GM12878 (cell line): Measurements from ENCODE around the gene GLB1L. TPM values are rescaled to one million over a fixed set of nuclear protein-coding genes. Genes with fewer than 3 reads are reported as not detected.
A peak's percentile ranks its signal among the peaks of the same experiment; 100 is the strongest.

ENCODE experiments used
- ATAC-seq: fragments of 200-7000 bp; cut with Tn5 transposase; 3 replicates; pipeline ENCODE4 v1.9.1; 2020; ENCODE audit warnings: mild to moderate bottlenecking, moderate library complexity
- BruUV-seq: library from RNA; stranded (reverse); fragments of 400-500 nt; replicated peaks from 2 replicates; lab custom pipeline; 2021; lab: Mats Ljungman, UMichigan
- CTCF ChIA-PET: fragments of 300-600 bp; sonication (Branson Sonifier 250); formaldehyde crosslinking; extraction: SDS; loops from one replicate; lab custom pipeline; 2021; ENCODE audit warnings: inconsistent platforms; lab: Yijun Ruan, JAX
- POLR2A ChIA-PET: fragments of 350-600 bp; formaldehyde crosslinking; extraction: SDS; loops from one replicate; lab custom pipeline; 2021; ENCODE audit warnings: inconsistent platforms; lab: Charles Lee
- RAD21 ChIA-PET: fragments of 300-600 bp; sonication (Branson Sonifier 250); formaldehyde crosslinking; loops from one replicate; lab custom pipeline; 2023; ENCODE audit warnings: antibody characterized with exemption; ENCODE audit not compliant: unreplicated experiment; lab: Charles Lee
- SMC1A ChIA-PET: fragments of 300-600 bp; sonication (Branson Sonifier 250); formaldehyde crosslinking; loops from one replicate; lab custom pipeline; 2023; ENCODE audit not compliant: unreplicated experiment, uncharacterized antibody; lab: Charles Lee
- DNase-seq: peaks from one replicate; pipeline ENCODE4 v3.0.0-alpha.2; 2011; ENCODE audit warnings: low read depth, low spot score
- FAIRE-seq: peaks from 3 replicates; lab custom pipeline; 2011; peaks lifted over from hg19 to GRCh38; lab: Jason Lieb, UNC
- H2AFZ ChIP-seq: 2 replicates; pipeline ENCODE4 v1.6.0; 2011; ENCODE audit warnings: low read depth, low read length, control low read depth; ENCODE audit not compliant: control insufficient read depth
- H3K27ac ChIP-seq: 2 replicates; pipeline ENCODE4 v1.5.1; 2011; ENCODE audit warnings: control low read depth; ENCODE audit not compliant: control insufficient read depth, insufficient read depth
- H3K27me3 ChIP-seq, 2 experiments: replicated peaks in 1 of 2; 2 replicates each; pipeline versions ENCODE4 v1.6.0 to v1.6.1; 2011; ENCODE audit warnings: low read length in 1 of 2; ENCODE audit not compliant: control insufficient read depth in 2 of 2, insufficient read depth in 2 of 2
- H3K36me3 ChIP-seq, 2 experiments: 2 replicates each; pipeline ENCODE4 v1.5.1; 2011; ENCODE audit warnings: low read length in 1 of 2; ENCODE audit not compliant: control insufficient read depth in 2 of 2, insufficient read depth in 2 of 2
- H3K4me1 ChIP-seq: 2 replicates; pipeline ENCODE4 v1.6.1; 2011; ENCODE audit warnings: mild to moderate bottlenecking, low read length, moderate library complexity, mixed read lengths; ENCODE audit not compliant: control insufficient read depth, insufficient read depth
- H3K4me2 ChIP-seq: 2 replicates; pipeline ENCODE4 v1.6.0; 2011; ENCODE audit warnings: control low read depth; ENCODE audit not compliant: control insufficient read depth, insufficient read depth
- H3K4me3 ChIP-seq: fragments of 200-600 bp; sonication (generic); 2 replicates; pipeline ENCODE4 v1.5.1; 2016
- H3K79me2 ChIP-seq: 2 replicates; pipeline ENCODE4 v1.6.0; 2011; ENCODE audit warnings: low read length; ENCODE audit not compliant: control insufficient read depth, insufficient read depth
- H3K9ac ChIP-seq: 2 replicates; pipeline ENCODE4 v1.8.0; 2011; ENCODE audit warnings: low read length, control low read depth, mixed read lengths; ENCODE audit not compliant: control insufficient read depth, insufficient read depth
- H3K9me3 ChIP-seq: replicated peaks from 3 replicates; pipeline ENCODE4 v1.5.1; 2011; ENCODE audit warnings: mild to moderate bottlenecking, low read length; ENCODE audit not compliant: control insufficient read depth, insufficient read depth
- H4K20me1 ChIP-seq: 2 replicates; pipeline ENCODE4 v1.6.0; 2011; ENCODE audit not compliant: control insufficient read depth, insufficient read depth
- HDGF ChIP-seq: fragments of 450-650 bp; IDR thresholded peaks from 2 replicates; pipeline ENCODE4 v1.6.1; 2016; ENCODE audit warnings: antibody characterized with exemption
- IKZF2 ChIP-seq, 2 experiments: fragments of 450-650 bp; IDR thresholded peaks; 2 replicates each; pipeline ENCODE4 v1.6.1; 2017; ENCODE audit warnings: mild to moderate bottlenecking in 2 of 2, moderate library complexity in 2 of 2
- WGBS: methylation state at CpG from one replicate; pipeline ENCODE4 v1.1.6; 2016; ENCODE audit warnings: low lambda C conversion rate; ENCODE audit not compliant: insufficient replicate concordance, insufficient coverage; ENCODE audit errors: missing lambda C conversion rate; 5-methylcytosine and 5-hydroxymethylcytosine counted together
- in situ Hi-C: fragments of 300-500 bp; cut with MboI; formaldehyde crosslinking; loops from 9 replicates; pipeline ENCODE4 v1.14.3; 2018; ENCODE audit warnings: mixed read lengths
- intact Hi-C: fragments of 100-400 bp; cut with micrococcal nuclease; formaldehyde crosslinking; loops from one replicate; pipeline ENCODE4 v1.14.2; 2022; ENCODE audit not compliant: unreplicated experiment
- polyA plus RNA-seq, 11 experiments: library from polyadenylated mRNA; depleted of rRNA in 4 of 11; unstranded in 6 of 11; stranded (reverse) in 5 of 11; fragments of >200 nt; fragmentation: Nextera tagmentation in 4 of 11; fragmentation: Illumina TruSeq in 1 of 11; extraction: Ambion mirVana in 4 of 11; extraction: Trizol in 1 of 11; gene quantifications; 1 replicate in 1 of 11; 2 replicates in 10 of 11; pipeline versions ENCODE4 v1.2.1 to v1.2.3, GENCODE V29; 2011 to 2016; ENCODE audit warnings: inconsistent platforms in 2 of 11, missing spikeins in 2 of 11, low read depth in 1 of 11
- total RNA-seq, 4 experiments: library from RNA; depleted of rRNA in 3 of 4; stranded (reverse); fragments of >200 nt in 3 of 4; fragmentation: Illumina TruSeq in 1 of 4; extraction: Trizol in 1 of 4; gene quantifications; 2 replicates each; pipeline versions ENCODE4 v1.2.1 to v1.2.3, GENCODE V29; 2013 to 2021
- TF ChIP-seq, protein P1 (sequence below): fragments of 450-650 bp; IDR thresholded peaks from 2 replicates; pipeline ENCODE4 v1.6.1; 2018; ENCODE audit warnings: mild to moderate bottlenecking, low read depth, moderate library complexity; ENCODE audit not compliant: partially characterized antibody

GLB1L gene
- total and polyA plus RNA-seq, 10 of the 15 experiments (the other 5 are each of a cell fraction or from before 2014, with no cell fraction given): 0.29 to 4.6 (median 2.7) TPM

DNA sequence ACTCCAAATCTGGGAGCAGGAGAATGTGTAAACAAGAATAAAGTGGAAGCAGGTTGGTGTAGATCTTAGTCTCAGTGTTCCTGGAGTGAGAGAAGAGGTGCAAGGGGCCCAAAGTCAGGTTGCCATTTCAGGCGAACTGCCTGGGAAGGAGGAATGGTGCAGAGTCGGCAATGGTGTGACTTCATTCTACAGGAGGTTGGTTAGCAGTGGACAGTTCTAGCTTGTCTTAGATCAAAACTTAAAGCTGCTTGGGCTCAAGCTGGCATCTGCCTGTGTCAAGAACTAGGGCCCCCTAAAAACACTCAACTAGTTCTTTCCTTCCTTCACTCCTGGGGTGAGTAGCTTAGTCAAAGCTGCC, 3.6 kb upstream of the GLB1L start:
- Histone ChIP-seq H4K20me1 (0 out of 2 replicates have a peak, but pooled peaks cover 4% of the 10 kb centered on the region), H3K27ac (peak overlapping the region; percentile 58), H3K36me3 (peaks cover 12 to 19% of the 10 kb centered on the region in 2 experiments), H3K27me3 (no peaks in the 10 kb centered on the region), H2AFZ (no peak overlapping the region), H3K4me2 (peak overlapping the region; percentile 9), H3K79me2 (peaks cover 60% of the 10 kb centered on the region), H3K4me3 (peak overlapping the region; percentile 35; the same call in 1 of the 2 replicates), H3K9me3 (no peaks in the 10 kb centered on the region), H3K9ac (peak overlapping the region; percentile 13; the same call in 1 of the 2 replicates), H3K4me1 (peaks cover 53% of the 10 kb centered on the region)
- in situ Hi-C loops (no loop called here), intact Hi-C loops (no loop called here)
- TF ChIP-seq IKZF2 (IDR thresholded peaks at IDR 0.05) (no peak), HDGF (0 out of 2 replicates have a peak, but pooled peaks have one; percentile 5)
- TF ChIP-seq, protein P1, sequence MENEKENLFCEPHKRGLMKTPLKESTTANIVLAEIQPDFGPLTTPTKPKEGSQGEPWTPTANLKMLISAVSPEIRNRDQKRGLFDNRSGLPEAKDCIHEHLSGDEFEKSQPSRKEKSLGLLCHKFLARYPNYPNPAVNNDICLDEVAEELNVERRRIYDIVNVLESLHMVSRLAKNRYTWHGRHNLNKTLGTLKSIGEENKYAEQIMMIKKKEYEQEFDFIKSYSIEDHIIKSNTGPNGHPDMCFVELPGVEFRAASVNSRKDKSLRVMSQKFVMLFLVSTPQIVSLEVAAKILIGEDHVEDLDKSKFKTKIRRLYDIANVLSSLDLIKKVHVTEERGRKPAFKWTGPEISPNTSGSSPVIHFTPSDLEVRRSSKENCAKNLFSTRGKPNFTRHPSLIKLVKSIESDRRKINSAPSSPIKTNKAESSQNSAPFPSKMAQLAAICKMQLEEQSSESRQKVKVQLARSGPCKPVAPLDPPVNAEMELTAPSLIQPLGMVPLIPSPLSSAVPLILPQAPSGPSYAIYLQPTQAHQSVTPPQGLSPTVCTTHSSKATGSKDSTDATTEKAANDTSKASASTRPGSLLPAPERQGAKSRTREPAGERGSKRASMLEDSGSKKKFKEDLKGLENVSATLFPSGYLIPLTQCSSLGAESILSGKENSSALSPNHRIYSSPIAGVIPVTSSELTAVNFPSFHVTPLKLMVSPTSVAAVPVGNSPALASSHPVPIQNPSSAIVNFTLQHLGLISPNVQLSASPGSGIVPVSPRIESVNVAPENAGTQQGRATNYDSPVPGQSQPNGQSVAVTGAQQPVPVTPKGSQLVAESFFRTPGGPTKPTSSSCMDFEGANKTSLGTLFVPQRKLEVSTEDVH: no peak
- 15% methylated on average over 2 of the region's 2 CpGs for WGBS
- POLR2A ChIA-PET: interaction anchor here (0.5 to 9.0 kb wide), 14 partner anchors 9 to 97 kb away, joined by 3 to 160 read pairs (median 6); partner anchors contain the start of genes ANKZF1, ATG9A, CNPPD1 and DNAJB2
- CTCF ChIA-PET: interaction anchor here (0.6 to 5.5 kb wide), 12 partner anchors 10 to 958 kb away, joined by 3 to 69 read pairs (median 4); partner anchors contain the start of genes ANKZF1, ATG9A, CNPPD1 and DNAJB2
- ATAC-seq (no peak), FAIRE-seq (no peak), DNase-seq (no peak)
- SMC1A ChIA-PET: interaction anchor here (1.2 to 8.6 kb wide), 10 partner anchors 11 to 89 kb away, joined by 3 to 98 read pairs (median 11); partner anchors contain the start of genes ANKZF1, ATG9A, CNPPD1 and DNAJB2
- RAD21 ChIA-PET: interaction anchor here (0.5 to 3.2 kb wide), 15 partner anchors 9 to 893 kb away, joined by 3 to 46 read pairs (median 5); partner anchors contain the start of genes ANKZF1, ATG9A, CNPPD1 and DNAJB2
- no TSS peak for BruUV-seq
